WTC11 (cell line): Measurements from ENCODE around the gene GRB10. TPM values are rescaled to one million over a fixed set of nuclear protein-coding genes. Genes with fewer than 3 reads are reported as not detected.
A peak's percentile ranks its signal among the peaks of the same experiment; 100 is the strongest.

Experiments
- ATAC-seq: fragments of 200-7000 bp; cut with Tn5 transposase; 2 replicates; pipeline ENCODE4 v1.10.0; 2021; ENCODE audit warnings: mild to moderate bottlenecking, moderate library complexity
- CTCF ChIA-PET: fragments of 300-600 bp; sonication (Branson Sonifier 250); formaldehyde crosslinking; loops from one replicate; lab custom pipeline; 2021; ENCODE audit warnings: antibody characterized with exemption; lab: Charles Lee
- POLR2A ChIA-PET: fragments of 350-600 bp; sonication (Branson Sonifier 250); formaldehyde crosslinking; loops from one replicate; lab custom pipeline; 2021; ENCODE audit warnings: antibody characterized with exemption; lab: Charles Lee
- DNase-seq: peaks from one replicate; pipeline ENCODE4 v3.0.0; 2021; ENCODE audit warnings: low spot score
- H3K27ac Mint-ChIP-seq: 2 replicates; pipeline ENCODE4 v1.8.0; 2021; ENCODE audit warnings: mixed read lengths
- H3K27me3 Mint-ChIP-seq: 2 replicates; pipeline ENCODE4 v1.8.0; 2021; ENCODE audit warnings: low read depth, mild to moderate bottlenecking, moderate library complexity, mixed read lengths
- H3K36me3 Mint-ChIP-seq: 2 replicates; pipeline ENCODE4 v1.8.0; 2021; ENCODE audit warnings: mixed read lengths
- H3K4me1 Mint-ChIP-seq: 2 replicates; pipeline ENCODE4 v1.8.0; 2022; ENCODE audit warnings: mixed read lengths
- H3K4me3 Mint-ChIP-seq: 2 replicates; pipeline ENCODE4 v1.8.0; 2021; ENCODE audit warnings: mild to moderate bottlenecking, moderate library complexity, mixed read lengths
- H3K9me3 Mint-ChIP-seq: 2 replicates; pipeline ENCODE4 v1.8.0; 2021; ENCODE audit warnings: mixed read lengths
- AFF4 ChIP-seq: sonication (generic); formaldehyde crosslinking; IDR thresholded peaks from 2 replicates; pipeline ENCODE4 v1.8.1; 2023; ENCODE audit warnings: mild to moderate bottlenecking, missing genetic modification reagents, borderline replicate concordance
- ATF1 ChIP-seq: sonication (generic); formaldehyde crosslinking; IDR thresholded peaks from 2 replicates; pipeline ENCODE4 v1.8.1; 2023; ENCODE audit warnings: mild to moderate bottlenecking, moderate library complexity, missing genetic modification reagents
- ATF3 ChIP-seq: sonication (generic); formaldehyde crosslinking; conservative IDR thresholded peaks from 2 replicates; pipeline ENCODE4 v1.8.1; 2022; ENCODE audit warnings: mild to moderate bottlenecking, missing genetic modification reagents
- ATF6 ChIP-seq: sonication (generic); formaldehyde crosslinking; IDR thresholded peaks from 2 replicates; pipeline ENCODE4 v1.8.1; 2023; ENCODE audit warnings: mild to moderate bottlenecking, missing genetic modification reagents
- E2F4 ChIP-seq: sonication (generic); formaldehyde crosslinking; IDR thresholded peaks from 2 replicates; pipeline ENCODE4 v1.8.1; 2022; ENCODE audit warnings: low read depth, mild to moderate bottlenecking, moderate library complexity, missing genetic modification reagents, borderline replicate concordance
- ETV6 ChIP-seq: sonication (generic); formaldehyde crosslinking; IDR thresholded peaks from 2 replicates; pipeline ENCODE4 v1.8.1; 2022; ENCODE audit warnings: mild to moderate bottlenecking, missing genetic modification reagents
- FOXK1 ChIP-seq: sonication (generic); formaldehyde crosslinking; IDR thresholded peaks from 2 replicates; pipeline ENCODE4 v1.8.0; 2022; ENCODE audit warnings: mild to moderate bottlenecking, moderate library complexity, missing genetic modification reagents
- FOXP1 ChIP-seq: sonication (generic); formaldehyde crosslinking; IDR thresholded peaks from 2 replicates; pipeline ENCODE4 v1.8.0; 2022; ENCODE audit warnings: missing genetic modification reagents, mild to moderate bottlenecking, moderate library complexity, borderline replicate concordance
- GABPB1 ChIP-seq: sonication (generic); formaldehyde crosslinking; IDR thresholded peaks from 2 replicates; pipeline ENCODE4 v1.8.1; 2023; ENCODE audit warnings: mild to moderate bottlenecking, missing genetic modification reagents
- HMGXB4 ChIP-seq: sonication (generic); formaldehyde crosslinking; IDR thresholded peaks from 2 replicates; pipeline ENCODE4 v1.8.1; 2023; ENCODE audit warnings: mild to moderate bottlenecking, moderate library complexity, missing genetic modification reagents
- IRF2 ChIP-seq: sonication (generic); formaldehyde crosslinking; IDR thresholded peaks from 2 replicates; pipeline ENCODE4 v1.8.0; 2022; ENCODE audit warnings: low read depth, missing genetic modification reagents, borderline replicate concordance
- MAX ChIP-seq: sonication (generic); formaldehyde crosslinking; IDR thresholded peaks from 2 replicates; pipeline ENCODE4 v1.8.0; 2022; ENCODE audit warnings: mild to moderate bottlenecking, missing genetic modification reagents
- MXD4 ChIP-seq: fragments of 250-450 bp; sonication (Bioruptor Pico); IDR thresholded peaks from 2 replicates; pipeline ENCODE4 v1.8.0; 2021; ENCODE audit warnings: mild to moderate bottlenecking, moderate library complexity, borderline replicate concordance
- NFE2L1 ChIP-seq: sonication (generic); formaldehyde crosslinking; IDR thresholded peaks from 2 replicates; pipeline ENCODE4 v1.8.1; 2023; ENCODE audit warnings: missing genetic modification reagents
- NR2C2 ChIP-seq: sonication (generic); formaldehyde crosslinking; IDR thresholded peaks from 2 replicates; pipeline ENCODE4 v1.8.0; 2022; ENCODE audit warnings: mild to moderate bottlenecking, missing genetic modification reagents
- OVOL2 ChIP-seq: fragments of 250-450 bp; sonication (Bioruptor Pico); IDR thresholded peaks from 2 replicates; pipeline ENCODE4 v1.9.0; 2021; ENCODE audit warnings: mild to moderate bottlenecking, borderline replicate concordance
- RORB ChIP-seq: fragments of 250-450 bp; sonication (Bioruptor Pico); IDR thresholded peaks from 2 replicates; pipeline ENCODE4 v1.9.0; 2021; ENCODE audit warnings: mild to moderate bottlenecking
- SP1 ChIP-seq: sonication (generic); formaldehyde crosslinking; conservative IDR thresholded peaks from 2 replicates; pipeline ENCODE4 v1.8.1; 2022; ENCODE audit warnings: missing genetic modification reagents
- ZNF219 ChIP-seq: sonication (generic); formaldehyde crosslinking; IDR thresholded peaks from 2 replicates; pipeline ENCODE4 v1.8.0; 2023; ENCODE audit warnings: missing genetic modification reagents, mild to moderate bottlenecking, borderline replicate concordance
- ZNF425 ChIP-seq: fragments of 250-450 bp; sonication (Bioruptor Pico); conservative IDR thresholded peaks from 2 replicates; pipeline ENCODE4 v1.9.0; 2021; ENCODE audit warnings: mild to moderate bottlenecking
- total RNA-seq: library from RNA; stranded (reverse); gene quantifications from 3 replicates; pipeline ENCODE4 v1.2.3, GENCODE V29; 2021

Gene GRB10
- total RNA-seq, 1 experiment from 2014 or later, result 103 TPM

GRCh38 chr7:50723173-50723572 is 59.5 kb downstream of the GRB10 start:
- ChIA-PET CTCF (no interaction called here), POLR2A (no interaction called here)
- Mint-ChIP-seq H3K27ac (no peak overlapping the region), H3K4me3 (no peak overlapping the region), H3K9me3 (no peaks in the 10 kb centered on the region), H3K27me3 (no peaks in the 10 kb centered on the region), H3K36me3 (no peaks in the 10 kb centered on the region), H3K4me1 (peaks cover 44% of the 10 kb centered on the region)
- ATAC-seq (no peak), DNase-seq (no peak)
- TF ChIP-seq RORB (CRISPR knock-in tag), result no peak
- TF ChIP-seq FOXP1 (CRISPR knock-in tag), result no peak
- TF ChIP-seq ATF3 (CRISPR knock-in tag), result no peak
- TF ChIP-seq ETV6, result no peak
- no peak for TF ChIP-seq ZNF219 (CRISPR knock-in tag)
- no peak for TF ChIP-seq NR2C2 (CRISPR knock-in tag)
- TF ChIP-seq MXD4, result no peak
- no peak for TF ChIP-seq E2F4 (CRISPR knock-in tag)
- TF ChIP-seq ZNF425 (CRISPR knock-in tag), result no peak
- TF ChIP-seq SP1 (CRISPR knock-in tag), result no peak
- no peak for TF ChIP-seq OVOL2 (CRISPR knock-in tag)
- no peak for TF ChIP-seq ATF1 (CRISPR knock-in tag)

GRCh38 chr7:50721661-50722259 is 60.9 kb downstream of the GRB10 start:
- H3K27ac Mint-ChIP-seq, result peak overlapping the region; percentile 66; the same call in 1 of the 2 replicates
- CTCF ChIA-PET, result no interaction called here
- H3K4me3 Mint-ChIP-seq, result no peak overlapping the region
- H3K4me1 Mint-ChIP-seq, result peaks cover 37% of the 10 kb centered on the region
- POLR2A ChIA-PET, result no interaction called here
- no peaks in the 10 kb centered on the region for H3K9me3 Mint-ChIP-seq
- ATAC-seq (peak; percentile 31), DNase-seq (no peak)
- H3K36me3 Mint-ChIP-seq, result no peaks in the 10 kb centered on the region
- no peaks in the 10 kb centered on the region for H3K27me3 Mint-ChIP-seq
- TF ChIP-seq NFE2L1 (no peak), FOXK1 (CRISPR knock-in tag) (no peak), IRF2 (no peak), MAX (no peak), GABPB1 (CRISPR knock-in tag) (no peak), NR2C2 (CRISPR knock-in tag) (no peak), ZNF219 (CRISPR knock-in tag) (no peak), ATF6 (CRISPR knock-in tag) (no peak), HMGXB4 (CRISPR knock-in tag) (no peak), AFF4 (no peak), FOXP1 (CRISPR knock-in tag) (no peak), ZNF425 (CRISPR knock-in tag) (no peak)
